T-helper 1 cell treated with Interleukin-12 subunit alpha and Interleukin-12 subunit beta and Interleukin-4 antibody, amounts not matched to agents 30 μg/mL and 1 μg/mL, for 36 hours (primary cell): Measurements from ENCODE around the gene TMC6.
"Not testable (repeated sequence)": the region's sequence is repeated elsewhere in the genome, so short reads cannot be mapped to it uniquely, and the experiment has no call there.

Experiments used
- H3K27ac Mint-ChIP-seq: one replicate; pipeline ENCODE4 v1.8.0; 2021; ENCODE audit warnings: mild to moderate bottlenecking, mixed read lengths
- H3K27me3 Mint-ChIP-seq: one replicate; pipeline ENCODE4 v1.8.0; 2021; ENCODE audit warnings: low read depth, mixed read lengths
- H3K36me3 Mint-ChIP-seq: one replicate; pipeline ENCODE4 v1.8.0; 2021; ENCODE audit warnings: low read depth, mixed read lengths
- H3K4me1 Mint-ChIP-seq: one replicate; pipeline ENCODE4 v1.8.0; 2021; ENCODE audit warnings: low read depth, mixed read lengths
- H3K4me3 Mint-ChIP-seq: one replicate; pipeline ENCODE4 v1.8.0; 2021; ENCODE audit warnings: mild to moderate bottlenecking, moderate library complexity, mixed read lengths
- H3K9me3 Mint-ChIP-seq: one replicate; pipeline ENCODE4 v1.8.0; 2021; ENCODE audit warnings: mixed read lengths

Gene TMC6

GRCh38 chr17:78124081-78124835, 4.3 kb downstream of the TMC6 start:
- H3K27ac Mint-ChIP-seq, result peak overlapping the region; percentile 60
- peaks cover 40% of the 10 kb centered on the region for H3K4me1 Mint-ChIP-seq
- no peaks in the 10 kb centered on the region for H3K27me3 Mint-ChIP-seq
- no peaks in the 10 kb centered on the region for H3K9me3 Mint-ChIP-seq
- H3K36me3 Mint-ChIP-seq, result peaks cover 50% of the 10 kb centered on the region
- peak overlapping the region; percentile 67 for H3K4me3 Mint-ChIP-seq

- peak overlapping the region; percentile 67 for H3K4me3 Mint-ChIP-seq
- H3K27me3 Mint-ChIP-seq, result no peaks in the 10 kb centered on the region
- H3K9me3 Mint-ChIP-seq, result no peaks in the 10 kb centered on the region
- peaks cover 50% of the 10 kb centered on the region for H3K36me3 Mint-ChIP-seq
- peak overlapping the region; percentile 81 for H3K27ac Mint-ChIP-seq
- H3K4me1 Mint-ChIP-seq, result peaks cover 38% of the 10 kb centered on the region
Measured at GRCh38 chr17:78123258-78123929, 5.2 kb downstream of the TMC6 start.

GRCh38 chr17:78122931-78123249, 5.7 kb downstream of the TMC6 start:
- Mint-ChIP-seq H3K27ac (peak overlapping the region; percentile 81), H3K4me3 (peak overlapping the region; percentile 67), H3K27me3 (no peaks in the 10 kb centered on the region), H3K4me1 (peaks cover 39% of the 10 kb centered on the region), H3K36me3 (peaks cover 53% of the 10 kb centered on the region), H3K9me3 (no peaks in the 10 kb centered on the region)

- no peaks in the 10 kb centered on the region for H3K9me3 Mint-ChIP-seq
- H3K36me3 Mint-ChIP-seq, result peaks cover 51% of the 10 kb centered on the region
- H3K4me1 Mint-ChIP-seq, result peaks cover 39% of the 10 kb centered on the region
- H3K27me3 Mint-ChIP-seq, result no peaks in the 10 kb centered on the region
- H3K4me3 Mint-ChIP-seq, result peak overlapping the region; percentile 73
- peak overlapping the region; percentile 81 for H3K27ac Mint-ChIP-seq
Measured at GRCh38 chr17:78122216-78122930, 6.2 kb downstream of the TMC6 start.

- Mint-ChIP-seq H3K4me3 (peak overlapping the region; percentile 73), H3K27ac (peak overlapping the region; percentile 75), H3K36me3 (peaks cover 50% of the 10 kb centered on the region), H3K9me3 (no peaks in the 10 kb centered on the region), H3K27me3 (no peaks in the 10 kb centered on the region), H3K4me1 (peaks cover 39% of the 10 kb centered on the region)
Measured at GRCh38 chr17:78121801-78122215, 6.7 kb downstream of the TMC6 start.

GRCh38 chr17:78120971-78121800, 7.4 kb downstream of the TMC6 start:
- Mint-ChIP-seq H3K4me1 (peaks cover 38% of the 10 kb centered on the region), H3K27me3 (no peaks in the 10 kb centered on the region), H3K4me3 (peak overlapping the region; percentile 73), H3K27ac (peak overlapping the region; percentile 75), H3K36me3 (peaks cover 50% of the 10 kb centered on the region), H3K9me3 (no peaks in the 10 kb centered on the region)

- Mint-ChIP-seq H3K4me1 (peaks cover 36% of the 10 kb centered on the region), H3K9me3 (no peaks in the 10 kb centered on the region), H3K27me3 (no peaks in the 10 kb centered on the region), H3K4me3 (peak overlapping the region; percentile 40), H3K36me3 (peaks cover 47% of the 10 kb centered on the region), H3K27ac (peak overlapping the region; percentile 22)
Measured at GRCh38 chr17:78120537-78120936, 8.0 kb downstream of the TMC6 start.

- no peak overlapping the region for H3K4me3 Mint-ChIP-seq
- H3K27me3 Mint-ChIP-seq, result no peaks in the 10 kb centered on the region
- no peaks in the 10 kb centered on the region for H3K9me3 Mint-ChIP-seq
- H3K4me1 Mint-ChIP-seq, result peaks cover 46% of the 10 kb centered on the region
- peaks cover 54% of the 10 kb centered on the region for H3K36me3 Mint-ChIP-seq
- no peak overlapping the region for H3K27ac Mint-ChIP-seq
Measured at GRCh38 chr17:78118801-78119241, 9.7 kb downstream of the TMC6 start.

- H3K27ac Mint-ChIP-seq, result peak overlapping the region; percentile 15
- no peaks in the 10 kb centered on the region for H3K9me3 Mint-ChIP-seq
- peaks cover 50% of the 10 kb centered on the region for H3K36me3 Mint-ChIP-seq
- no peak overlapping the region for H3K4me3 Mint-ChIP-seq
- peaks cover 43% of the 10 kb centered on the region for H3K4me1 Mint-ChIP-seq
- H3K27me3 Mint-ChIP-seq, result no peaks in the 10 kb centered on the region
Measured at GRCh38 chr17:78117027-78117981, 11.3 kb downstream of the TMC6 start.

- Mint-ChIP-seq H3K27ac (no peak overlapping the region), H3K36me3 (peaks cover 47% of the 10 kb centered on the region), H3K27me3 (no peaks in the 10 kb centered on the region), H3K4me1 (peaks cover 35% of the 10 kb centered on the region), H3K4me3 (no peak overlapping the region), H3K9me3 (no peaks in the 10 kb centered on the region)
Measured at GRCh38 chr17:78116411-78116810, 12.1 kb downstream of the TMC6 start.

GRCh38 chr17:78115803-78116202, 12.8 kb downstream of the TMC6 start:
- not testable (repeated sequence) for H3K4me3 Mint-ChIP-seq, H3K27ac Mint-ChIP-seq, H3K9me3 Mint-ChIP-seq, H3K27me3 Mint-ChIP-seq
- H3K4me1 Mint-ChIP-seq, result peaks cover 31% of the 10 kb centered on the region
- peaks cover 42% of the 10 kb centered on the region for H3K36me3 Mint-ChIP-seq

- no peaks in the 10 kb centered on the region for H3K27me3 Mint-ChIP-seq
- H3K4me3 Mint-ChIP-seq, result no peak overlapping the region
- peaks cover 41% of the 10 kb centered on the region for H3K36me3 Mint-ChIP-seq
- peaks cover 31% of the 10 kb centered on the region for H3K4me1 Mint-ChIP-seq
- H3K27ac Mint-ChIP-seq, result no peak overlapping the region
- no peaks in the 10 kb centered on the region for H3K9me3 Mint-ChIP-seq
Measured at GRCh38 chr17:78114831-78115723, 13.5 kb downstream of the TMC6 start.
